Upper lobe of left lung (tissue), 6 donors: Measurements from ENCODE around the gene DNER. TPM values are rescaled to one million over a fixed set of nuclear protein-coding genes. Genes with fewer than 3 reads are reported as not detected.

Experiments used
- ATAC-seq, 2 donors: fragments of 200-7000 bp; cut with Tn5 transposase; one replicate each; pipeline ENCODE4 v1.9.1; 2022; ENCODE audit warnings: mild to moderate bottlenecking in 2 of 2, moderate library complexity in 2 of 2; ENCODE audit not compliant: low FRiP score in 2 of 2
- DNase-seq, 2 donors: peaks; one replicate each; pipeline ENCODE4 v3.0.0-alpha.2; 2019 to 2020
- H3K27ac ChIP-seq, 4 donors: fragments of 200-600 bp; sonication (generic); one replicate each; pipeline ENCODE4 v1.5.1; 2016 to 2019
- H3K27me3 ChIP-seq, 4 donors: fragments of 200-600 bp; sonication (generic); one replicate each; pipeline ENCODE4 v1.5.1; 2017 to 2019
- H3K36me3 ChIP-seq, 4 donors: fragments of 200-600 bp; sonication (generic); one replicate each; pipeline ENCODE4 v1.5.1; 2016 to 2019
- H3K4me1 ChIP-seq, 4 donors: fragments of 200-600 bp; sonication (generic); one replicate each; pipeline ENCODE4 v1.5.1; 2018 to 2019
- H3K4me3 ChIP-seq, 4 donors: fragments of 200-600 bp; sonication (generic); one replicate each; pipeline ENCODE4 v1.5.1; 2017 to 2019; ENCODE audit warnings: mild to moderate bottlenecking in 2 of 4, moderate library complexity in 1 of 4
- H3K9me3 ChIP-seq, 4 donors: fragments of 200-600 bp; sonication (generic); one replicate each; pipeline ENCODE4 v1.5.1; 2018 to 2019
- EP300 ChIP-seq, 4 donors: sonication (generic); formaldehyde crosslinking; IDR thresholded peaks; one replicate each; pipeline ENCODE4 v1.5.1; 2017; ENCODE audit warnings: antibody characterized with exemption in 4 of 4, control low read depth in 2 of 4
- POLR2A ChIP-seq, 4 donors: fragments of 450-650 bp; IDR thresholded peaks; one replicate each; pipeline ENCODE4 v1.5.1; 2016 to 2017; ENCODE audit warnings: antibody characterized with exemption in 4 of 4, mild to moderate bottlenecking in 2 of 4
- POLR2AphosphoS5 ChIP-seq, 2 donors: sonication (generic); formaldehyde crosslinking; IDR thresholded peaks; one replicate each; pipeline ENCODE4 v1.5.1; 2017; ENCODE audit warnings: antibody characterized with exemption in 2 of 2
- WGBS, 2 donors: methylation state at CpG; one replicate each; pipeline ENCODE4 v1.1.5; 2017 to 2018; 5-methylcytosine and 5-hydroxymethylcytosine counted together
- total RNA-seq, 6 donors: library from RNA; depleted of rRNA in 4 of 6; stranded (reverse); fragments of >200 nt in 4 of 6; gene quantifications; one replicate each; pipeline versions ENCODE4 v1.1.0 to v1.2.1, GENCODE V29; 2016 to 2021
- TF ChIP-seq, protein P1 (sequence below), 6 experiments: fragments of 450-650 bp in 4 of 6; fragments of 200-600 bp in 2 of 6; sonication (generic) in 2 of 6; IDR thresholded peaks; one replicate each; pipeline ENCODE4 v1.5.1; 2016 to 2019; ENCODE audit warnings: antibody characterized with exemption in 6 of 6
- donor health status: DM: no; HTN: no; CAD: no; lungs with moderate emphysema.
- donor health status: DM: no; HTN: yes; CAD: no; lungs with severe emphysema.

The DNER gene
- total RNA-seq, 6 donors from 2014 or later: 0.31 to 2.1 (median 0.98) TPM

DNA sequence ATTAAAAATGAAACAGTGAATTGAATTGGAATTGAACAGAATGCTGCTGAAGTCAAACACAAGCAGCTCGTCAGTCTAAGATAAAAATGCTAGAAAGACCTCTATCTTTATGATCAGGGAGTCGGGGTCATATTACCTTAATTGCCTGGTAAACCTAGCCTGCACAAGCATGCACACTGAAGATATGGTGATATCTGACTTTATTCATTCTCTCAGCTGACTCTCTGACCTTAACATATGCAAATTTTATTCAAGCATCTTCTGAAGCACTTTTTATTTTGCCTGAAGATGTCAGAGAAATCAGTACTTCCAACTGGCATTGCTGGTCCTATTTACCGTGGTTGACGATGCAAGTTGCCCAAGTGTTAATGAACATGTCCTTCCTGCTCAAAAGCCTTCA, 56.4 kb downstream of the DNER start:
- TF ChIP-seq POLR2A (IDR thresholded peaks at IDR 0.05) (no peak), EP300 (IDR thresholded peaks at IDR 0.05) (no peak), POLR2AphosphoS5 (IDR thresholded peaks at IDR 0.05) (no peak)
- TF ChIP-seq, protein P1, sequence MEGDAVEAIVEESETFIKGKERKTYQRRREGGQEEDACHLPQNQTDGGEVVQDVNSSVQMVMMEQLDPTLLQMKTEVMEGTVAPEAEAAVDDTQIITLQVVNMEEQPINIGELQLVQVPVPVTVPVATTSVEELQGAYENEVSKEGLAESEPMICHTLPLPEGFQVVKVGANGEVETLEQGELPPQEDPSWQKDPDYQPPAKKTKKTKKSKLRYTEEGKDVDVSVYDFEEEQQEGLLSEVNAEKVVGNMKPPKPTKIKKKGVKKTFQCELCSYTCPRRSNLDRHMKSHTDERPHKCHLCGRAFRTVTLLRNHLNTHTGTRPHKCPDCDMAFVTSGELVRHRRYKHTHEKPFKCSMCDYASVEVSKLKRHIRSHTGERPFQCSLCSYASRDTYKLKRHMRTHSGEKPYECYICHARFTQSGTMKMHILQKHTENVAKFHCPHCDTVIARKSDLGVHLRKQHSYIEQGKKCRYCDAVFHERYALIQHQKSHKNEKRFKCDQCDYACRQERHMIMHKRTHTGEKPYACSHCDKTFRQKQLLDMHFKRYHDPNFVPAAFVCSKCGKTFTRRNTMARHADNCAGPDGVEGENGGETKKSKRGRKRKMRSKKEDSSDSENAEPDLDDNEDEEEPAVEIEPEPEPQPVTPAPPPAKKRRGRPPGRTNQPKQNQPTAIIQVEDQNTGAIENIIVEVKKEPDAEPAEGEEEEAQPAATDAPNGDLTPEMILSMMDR (IDR thresholded peaks at IDR 0.05): no peak
- H3K4me3 ChIP-seq: no peak overlapping the region
- no peak for DNase-seq
- no peak overlapping the region for H3K27ac ChIP-seq
- no peaks in the 10 kb centered on the region for H3K36me3 ChIP-seq
- ATAC-seq: no peak
- WGBS, 2 donors: 81 to 83% methylated on average over 4 of the region's 4 CpGs
- no peaks in the 10 kb centered on the region for H3K27me3 ChIP-seq
- no peaks in the 10 kb centered on the region for H3K9me3 ChIP-seq
- H3K4me1 ChIP-seq: no peaks in the 10 kb centered on the region

DNA sequence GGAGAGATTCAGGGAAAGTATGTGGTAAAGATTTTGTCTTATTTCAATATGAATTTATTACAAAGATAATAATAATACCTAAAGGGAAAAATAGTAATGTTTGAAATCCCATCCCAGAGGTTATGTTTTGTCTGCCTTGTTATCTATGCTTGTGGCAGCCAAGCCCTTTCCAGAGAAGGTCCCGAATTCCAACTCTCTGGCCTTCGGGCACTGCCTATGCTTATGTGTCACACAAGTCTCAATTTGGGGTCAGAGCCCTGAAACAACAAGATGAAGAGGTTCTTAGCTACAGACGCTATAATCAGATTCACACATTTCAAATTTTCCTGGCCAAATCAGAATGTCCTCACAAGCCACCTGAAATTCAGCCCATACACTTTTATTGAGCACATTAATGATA, 59.9 kb downstream of the DNER start:
- Histone ChIP-seq H3K9me3 (no peaks in the 10 kb centered on the region), H3K4me3 (no peak overlapping the region), H3K27me3 (no peaks in the 10 kb centered on the region), H3K4me1 (no peaks in the 10 kb centered on the region), H3K27ac (no peak overlapping the region), H3K36me3 (no peaks in the 10 kb centered on the region)
- WGBS, 2 donors: 78 to 89% methylated on average over 3 of the region's 3 CpGs
- DNase-seq: no peak
- TF ChIP-seq POLR2A (IDR thresholded peaks at IDR 0.05): no peak
- TF ChIP-seq, protein P1 (IDR thresholded peaks at IDR 0.05): no peak
- TF ChIP-seq POLR2AphosphoS5 (IDR thresholded peaks at IDR 0.05): no peak
- no peak for TF ChIP-seq EP300 (IDR thresholded peaks at IDR 0.05)
- no peak for ATAC-seq

DNA sequence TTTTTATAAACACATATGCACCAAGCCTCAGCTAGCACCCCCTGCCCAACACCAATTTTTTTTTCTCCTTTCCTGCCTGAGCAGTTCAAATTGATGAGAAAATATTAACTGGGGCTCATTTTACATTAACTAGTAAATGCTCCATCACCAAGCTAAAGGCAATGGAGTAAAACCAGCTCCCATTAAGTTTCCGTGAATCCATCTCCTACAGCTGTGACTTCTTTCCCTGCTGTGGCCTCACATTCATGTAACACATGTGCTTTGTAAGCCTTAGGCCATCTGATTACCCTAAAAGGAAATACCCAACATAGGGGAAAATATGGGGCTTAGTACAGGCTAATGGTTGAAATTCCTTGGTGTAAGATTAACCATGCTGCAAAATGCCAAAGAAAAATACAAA, 60.8 kb downstream of the DNER start:
- Histone ChIP-seq H3K4me3 (no peak overlapping the region), H3K36me3 (no peaks in the 10 kb centered on the region), H3K4me1 (no peaks in the 10 kb centered on the region), H3K9me3 (no peaks in the 10 kb centered on the region), H3K27ac (no peak overlapping the region), H3K27me3 (no peaks in the 10 kb centered on the region)
- WGBS, 2 donors: 77% methylated on average over 1 of the region's 1 CpG
- TF ChIP-seq EP300 (IDR thresholded peaks at IDR 0.05) (no peak), POLR2AphosphoS5 (IDR thresholded peaks at IDR 0.05) (no peak), POLR2A (IDR thresholded peaks at IDR 0.05) (no peak)
- TF ChIP-seq, protein P1 (IDR thresholded peaks at IDR 0.05): no peak
- DNase-seq (no peak), ATAC-seq (no peak)

DNA sequence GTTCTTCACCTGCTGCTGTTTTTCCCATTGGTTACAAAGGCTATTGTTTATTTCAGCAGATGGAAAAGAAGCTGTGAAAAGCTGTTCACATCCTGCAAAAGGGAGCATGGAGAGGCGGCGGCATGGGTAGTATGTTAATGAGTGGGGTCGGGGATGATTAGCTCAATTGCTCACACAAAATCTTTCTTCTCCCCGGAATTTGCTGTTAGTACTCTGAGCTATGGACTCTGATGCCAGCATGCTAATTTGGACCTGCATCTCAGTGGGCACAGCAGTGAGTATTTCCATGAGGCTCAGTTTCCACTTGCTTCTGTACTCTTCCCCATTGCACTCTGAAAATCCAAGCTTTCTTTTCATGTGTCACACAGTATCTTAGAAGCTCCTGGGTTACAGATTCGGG, 61.6 kb downstream of the DNER start:
- Histone ChIP-seq H3K27me3 (no peaks in the 10 kb centered on the region), H3K36me3 (no peaks in the 10 kb centered on the region), H3K4me3 (no peak overlapping the region), H3K4me1 (no peaks in the 10 kb centered on the region), H3K9me3 (no peaks in the 10 kb centered on the region), H3K27ac (no peak overlapping the region)
- WGBS, 2 donors: 64 to 83% methylated on average over 5 of the region's 5 CpGs
- no peak for ATAC-seq
- TF ChIP-seq POLR2AphosphoS5 (IDR thresholded peaks at IDR 0.05): no peak
- DNase-seq: no peak

DNA sequence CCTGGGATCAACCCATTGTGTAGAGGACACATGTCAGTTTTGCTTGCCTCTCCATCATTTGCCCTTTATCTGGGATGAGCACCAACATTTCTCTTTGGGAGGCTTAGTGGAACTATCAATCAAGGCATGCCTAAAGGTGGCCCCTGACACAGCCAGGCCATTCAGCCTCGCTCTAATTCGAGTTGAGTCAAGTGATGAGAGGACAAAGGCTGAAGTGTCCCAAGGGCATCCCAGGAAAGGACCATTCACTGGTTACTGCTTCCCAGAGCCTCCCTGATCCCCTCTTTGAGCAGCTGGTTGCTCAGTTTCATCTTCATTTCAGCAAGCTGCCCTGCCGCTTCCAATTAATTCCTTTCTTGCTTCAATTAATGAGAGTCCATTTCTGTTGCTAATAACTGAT, 63.5 kb downstream of the DNER start:
- DNase-seq (no peak), ATAC-seq (no peak)
- no peak for TF ChIP-seq EP300 (IDR thresholded peaks at IDR 0.05)
- TF ChIP-seq, protein P1 (IDR thresholded peaks at IDR 0.05): no peak
- no peak for TF ChIP-seq POLR2AphosphoS5 (IDR thresholded peaks at IDR 0.05)
- no peak for TF ChIP-seq POLR2A (IDR thresholded peaks at IDR 0.05)
- WGBS, 2 donors: 73 to 83% methylated on average over 3 of the region's 3 CpGs
- Histone ChIP-seq H3K27ac (no peak overlapping the region), H3K9me3 (no peaks in the 10 kb centered on the region), H3K4me1 (no peaks in the 10 kb centered on the region), H3K27me3 (no peaks in the 10 kb centered on the region), H3K36me3 (no peaks in the 10 kb centered on the region), H3K4me3 (no peak overlapping the region)
